ENCODE data around the gene PVR.
"Not testable (repeated sequence)": the region's sequence is repeated elsewhere in the genome, so short reads cannot be mapped to it uniquely, and the experiment has no call there.

Gene PVR

GRCh38 chr19:44631611-44632010 lies 12.1 kb upstream of the PVR start:
- H3K27ac Mint-ChIP-seq, H3K36me3 Mint-ChIP-seq, H3K4me1 Mint-ChIP-seq, H3K9me3 Mint-ChIP-seq, H3K4me3 Mint-ChIP-seq, ATAC-seq: not testable (repeated sequence)
- peaks cover 21% of the 10 kb centered on the region for H3K27me3 Mint-ChIP-seq

GRCh38 chr19:44634058-44634457 lies 9.7 kb upstream of the PVR start:
- not testable (repeated sequence) for H3K4me1 Mint-ChIP-seq, H3K36me3 Mint-ChIP-seq, H3K9me3 Mint-ChIP-seq, ATAC-seq, H3K4me3 Mint-ChIP-seq, H3K27ac Mint-ChIP-seq, H3K27me3 Mint-ChIP-seq

GRCh38 chr19:44634785-44635184 lies 8.9 kb upstream of the PVR start:
- Mint-ChIP-seq H3K4me3 (no peak overlapping the region), H3K27ac (no peak overlapping the region)
- ATAC-seq = no peak

GRCh38 chr19:44635581-44636438 lies 7.9 kb upstream of the PVR start:
- H3K27me3 Mint-ChIP-seq = peaks cover 9% of the 10 kb centered on the region
- H3K9me3 Mint-ChIP-seq = no peaks in the 10 kb centered on the region
- ATAC-seq = no peak
- no peaks in the 10 kb centered on the region for H3K36me3 Mint-ChIP-seq
- H3K27ac Mint-ChIP-seq = no peak overlapping the region
- no peak overlapping the region for H3K4me3 Mint-ChIP-seq
- no peaks in the 10 kb centered on the region for H3K4me1 Mint-ChIP-seq

More at GRCh38 chr19:44634785-44635184, 8.9 kb upstream of the PVR start:
- H3K27me3 Mint-ChIP-seq = peaks cover 9% of the 10 kb centered on the region
- H3K9me3 Mint-ChIP-seq = no peaks in the 10 kb centered on the region
- no peaks in the 10 kb centered on the region for H3K4me1 Mint-ChIP-seq
- H3K36me3 Mint-ChIP-seq = no peaks in the 10 kb centered on the region

- no peak overlapping the region for H3K27ac Mint-ChIP-seq
- no peaks in the 10 kb centered on the region for H3K4me1 Mint-ChIP-seq
- no peak overlapping the region for H3K4me3 Mint-ChIP-seq
- ATAC-seq = no peak
- no peaks in the 10 kb centered on the region for H3K36me3 Mint-ChIP-seq
- H3K27me3 Mint-ChIP-seq = peaks cover 12% of the 10 kb centered on the region
- no peaks in the 10 kb centered on the region for H3K9me3 Mint-ChIP-seq
Observed at GRCh38 chr19:44636439-44637389, 7.0 kb upstream of the PVR start.

GRCh38 chr19:44637390-44637764 lies 6.3 kb upstream of the PVR start:
- H3K36me3 Mint-ChIP-seq = no peaks in the 10 kb centered on the region
- ATAC-seq = no peak
- H3K27me3 Mint-ChIP-seq = peaks cover 19% of the 10 kb centered on the region
- no peaks in the 10 kb centered on the region for H3K9me3 Mint-ChIP-seq
- H3K27ac Mint-ChIP-seq = no peak overlapping the region
- H3K4me3 Mint-ChIP-seq = no peak overlapping the region
- H3K4me1 Mint-ChIP-seq = no peaks in the 10 kb centered on the region

- no peaks in the 10 kb centered on the region for H3K36me3 Mint-ChIP-seq
- peaks cover 33% of the 10 kb centered on the region for H3K27me3 Mint-ChIP-seq
- no peak overlapping the region for H3K4me3 Mint-ChIP-seq
- H3K9me3 Mint-ChIP-seq = no peaks in the 10 kb centered on the region
- no peak for ATAC-seq
- no peak overlapping the region for H3K27ac Mint-ChIP-seq
- peaks cover 5% of the 10 kb centered on the region for H3K4me1 Mint-ChIP-seq
Observed at GRCh38 chr19:44640518-44640917, 3.2 kb upstream of the PVR start.

GRCh38 chr19:44641501-44642265 lies 2.0 kb upstream of the PVR start:
- H3K36me3 Mint-ChIP-seq = no peaks in the 10 kb centered on the region

GRCh38 chr19:44642377-44642776 lies 1.3 kb upstream of the PVR start:
- no peaks in the 10 kb centered on the region for H3K9me3 Mint-ChIP-seq
- ATAC-seq = no peak
- no peaks in the 10 kb centered on the region for H3K36me3 Mint-ChIP-seq
- H3K4me1 Mint-ChIP-seq = peaks cover 5% of the 10 kb centered on the region
- H3K27me3 Mint-ChIP-seq = peaks cover 45% of the 10 kb centered on the region
- no peak overlapping the region for H3K27ac Mint-ChIP-seq
- no peak overlapping the region for H3K4me3 Mint-ChIP-seq

More at GRCh38 chr19:44641501-44642265, 2.0 kb upstream of the PVR start:
- H3K4me3 Mint-ChIP-seq = no peak overlapping the region
- no peaks in the 10 kb centered on the region for H3K9me3 Mint-ChIP-seq
- no peak overlapping the region for H3K27ac Mint-ChIP-seq
- ATAC-seq = no peak
- H3K4me1 Mint-ChIP-seq = peaks cover 5% of the 10 kb centered on the region
- H3K27me3 Mint-ChIP-seq = peaks cover 40% of the 10 kb centered on the region

- H3K27me3 Mint-ChIP-seq = peaks cover 47% of the 10 kb centered on the region
- H3K9me3 Mint-ChIP-seq = no peaks in the 10 kb centered on the region
- peaks cover 5% of the 10 kb centered on the region for H3K4me1 Mint-ChIP-seq
- no peaks in the 10 kb centered on the region for H3K36me3 Mint-ChIP-seq
- H3K4me3 Mint-ChIP-seq = peak overlapping the region; percentile 28
- no peak overlapping the region for H3K27ac Mint-ChIP-seq
- ATAC-seq = no peak
Observed at GRCh38 chr19:44644402-44645016, 799 bp downstream of the PVR start.

GRCh38 chr19:44645407-44646048 lies 1.8 kb downstream of the PVR start:
- peaks cover 54% of the 10 kb centered on the region for H3K27me3 Mint-ChIP-seq
- no peaks in the 10 kb centered on the region for H3K9me3 Mint-ChIP-seq
- no peaks in the 10 kb centered on the region for H3K36me3 Mint-ChIP-seq
- peaks cover 5% of the 10 kb centered on the region for H3K4me1 Mint-ChIP-seq
- no peak overlapping the region for H3K27ac Mint-ChIP-seq
- ATAC-seq = no peak
- no peak overlapping the region for H3K4me3 Mint-ChIP-seq

- peaks cover 55% of the 10 kb centered on the region for H3K27me3 Mint-ChIP-seq
- ATAC-seq = no peak
- no peak overlapping the region for H3K27ac Mint-ChIP-seq
- no peaks in the 10 kb centered on the region for H3K9me3 Mint-ChIP-seq
- no peaks in the 10 kb centered on the region for H3K36me3 Mint-ChIP-seq
- H3K4me3 Mint-ChIP-seq = no peak overlapping the region
- peaks cover 5% of the 10 kb centered on the region for H3K4me1 Mint-ChIP-seq
Observed at GRCh38 chr19:44646049-44646416, 2.3 kb downstream of the PVR start.

GRCh38 chr19:44647144-44647543 lies 3.4 kb downstream of the PVR start:
- Mint-ChIP-seq H3K36me3 (no peaks in the 10 kb centered on the region), H3K27me3 (peaks cover 47% of the 10 kb centered on the region), H3K9me3 (no peaks in the 10 kb centered on the region), H3K4me1 (peaks cover 5% of the 10 kb centered on the region), H3K4me3 (no peak overlapping the region), H3K27ac (no peak overlapping the region)
- no peak for ATAC-seq

- H3K4me1 Mint-ChIP-seq = peaks cover 7% of the 10 kb centered on the region
- peaks cover 31% of the 10 kb centered on the region for H3K27me3 Mint-ChIP-seq
- H3K9me3 Mint-ChIP-seq = no peaks in the 10 kb centered on the region
- H3K36me3 Mint-ChIP-seq = no peaks in the 10 kb centered on the region
- no peak for ATAC-seq
- no peak overlapping the region for H3K27ac Mint-ChIP-seq
- no peak overlapping the region for H3K4me3 Mint-ChIP-seq
Observed at GRCh38 chr19:44648631-44649251, 5.0 kb downstream of the PVR start.
